KG1 (cell line): ENCODE data around the gene SOWAHB.

ENCODE experiments used
- DNase-seq: peaks from one replicate; lab custom pipeline; 2025; lab: John Stamatoyannopoulos, UW

Gene SOWAHB

GRCh38 chr4:76851375-76851774 lies 46.6 kb downstream of the SOWAHB start:
- no peak for DNase-seq

GRCh38 chr4:76850010-76850441 lies 47.9 kb downstream of the SOWAHB start:
- no peak for DNase-seq
